Effector memory CD4-positive, alpha-beta T cell (primary cell): ENCODE measurements around the gene SSPN.

ENCODE experiments used
- DNase-seq, 3 donors: peaks; one replicate each; pipeline ENCODE4 v3.0.0-alpha.2; 2020
- H3K27ac ChIP-seq: 2 replicates; pipeline ENCODE4 v1.7.0; 2013; ENCODE audit warnings: mild to moderate bottlenecking, low read length, moderate library complexity; ENCODE audit not compliant: insufficient read depth, poor library complexity, severe bottlenecking
- H3K27me3 ChIP-seq: replicated peaks from 2 replicates; pipeline ENCODE4 v1.7.0; 2013; ENCODE audit warnings: mild to moderate bottlenecking, low read length; ENCODE audit not compliant: insufficient read depth, control insufficient read depth, poor library complexity, severe bottlenecking
- H3K36me3 ChIP-seq: 2 replicates; pipeline ENCODE4 v1.7.0; 2013; ENCODE audit warnings: mild to moderate bottlenecking, low read length, moderate library complexity; ENCODE audit not compliant: control insufficient read depth, insufficient read depth
- H3K4me1 ChIP-seq: 2 replicates; pipeline ENCODE4 v1.7.0; 2013; ENCODE audit warnings: low read length, mild to moderate bottlenecking; ENCODE audit not compliant: control insufficient read depth, insufficient read depth, poor library complexity, severe bottlenecking
- H3K4me3 ChIP-seq: 2 replicates; pipeline ENCODE4 v1.7.0; 2013; ENCODE audit warnings: low read length, low read depth, mild to moderate bottlenecking; ENCODE audit not compliant: insufficient read depth, poor library complexity, severe bottlenecking
- H3K9me3 ChIP-seq: 2 replicates; pipeline ENCODE4 v1.7.0; 2013; ENCODE audit warnings: mild to moderate bottlenecking, low read length, moderate library complexity; ENCODE audit not compliant: control insufficient read depth

The SSPN gene

DNA sequence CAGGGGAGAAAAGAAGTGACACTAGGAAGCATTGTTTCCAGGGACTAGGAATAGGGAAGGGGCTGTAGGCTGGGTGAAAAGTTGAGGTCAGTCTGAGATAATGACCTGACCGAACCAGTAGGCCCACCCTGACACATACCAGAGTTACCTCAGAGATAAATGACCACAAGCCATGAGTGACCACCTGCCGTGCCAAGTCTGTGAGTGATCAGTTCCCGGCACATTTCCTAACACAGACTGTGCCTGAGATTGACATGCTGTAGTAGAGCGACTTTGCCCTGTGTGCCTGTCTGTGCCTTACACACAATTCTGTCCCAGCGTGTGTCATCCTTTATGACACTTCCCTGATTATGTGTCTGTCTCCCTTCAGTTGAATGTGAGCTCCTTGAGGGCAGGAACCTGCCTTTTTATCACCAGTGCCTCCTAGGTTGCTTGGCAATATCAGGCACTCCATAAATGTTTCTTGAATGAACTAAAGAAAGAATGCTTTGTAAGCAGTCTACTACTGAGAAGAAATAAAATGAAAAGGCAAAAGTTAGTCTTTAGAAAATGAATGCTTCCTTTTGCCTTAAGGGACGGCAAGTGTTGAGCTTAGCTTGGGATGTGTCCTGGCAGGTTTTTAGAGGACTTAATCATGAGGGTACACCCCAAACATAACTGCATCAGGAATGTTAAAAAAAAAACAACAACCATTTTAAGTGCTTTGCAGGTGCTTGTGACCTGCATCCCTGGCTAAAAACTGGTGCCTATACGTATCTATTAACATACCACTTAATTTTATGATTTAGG, 9.6 kb upstream of the SSPN start:
- no peak for DNase-seq
- H3K9me3 ChIP-seq, result no peaks in the 10 kb centered on the region
- H3K27me3 ChIP-seq, result no peaks in the 10 kb centered on the region
- H3K27ac ChIP-seq, result no peak overlapping the region
- H3K4me1 ChIP-seq, result no peaks in the 10 kb centered on the region
- H3K4me3 ChIP-seq, result no peak overlapping the region
- H3K36me3 ChIP-seq, result no peaks in the 10 kb centered on the region

DNA sequence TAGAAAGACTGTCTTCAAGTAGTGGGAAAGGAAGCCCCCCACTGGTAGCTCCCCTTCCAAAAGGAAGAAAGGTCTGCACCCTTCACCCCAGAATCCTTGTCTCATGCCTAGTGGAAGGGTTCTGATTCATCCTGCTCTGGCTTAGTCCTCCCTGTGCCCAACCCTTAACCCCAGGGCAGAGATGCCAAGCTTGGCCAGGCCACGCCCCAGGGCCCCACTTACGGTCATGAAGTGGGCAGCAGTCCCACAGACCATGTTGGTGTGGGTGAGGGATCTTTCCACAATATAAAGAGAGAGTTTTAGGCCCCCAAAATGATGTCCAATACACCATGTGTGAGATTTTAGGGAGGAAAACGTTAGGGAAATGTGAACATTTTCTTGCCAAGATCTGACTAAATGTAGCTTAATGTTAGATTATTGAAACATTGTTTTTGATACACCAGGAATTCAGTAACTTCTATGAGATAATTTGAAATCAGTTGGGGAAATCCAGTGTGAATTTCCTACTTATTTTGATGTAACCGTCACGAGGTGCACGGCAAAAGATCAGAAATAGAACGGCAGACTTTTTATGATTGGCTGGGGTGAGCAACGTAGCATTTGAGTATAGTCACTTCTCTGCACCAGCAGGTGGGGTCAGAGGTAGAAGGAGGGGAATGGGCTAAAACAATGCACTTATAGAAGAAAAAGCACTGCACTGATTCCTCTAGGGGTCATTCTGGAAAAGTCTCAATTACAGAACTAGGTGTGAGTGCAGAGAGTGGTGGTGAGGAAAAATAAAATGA, 8.2 kb upstream of the SSPN start:
- no peak overlapping the region for H3K4me3 ChIP-seq
- no peaks in the 10 kb centered on the region for H3K4me1 ChIP-seq
- no peak for DNase-seq
- H3K9me3 ChIP-seq, result no peaks in the 10 kb centered on the region
- H3K36me3 ChIP-seq, result no peaks in the 10 kb centered on the region
- no peaks in the 10 kb centered on the region for H3K27me3 ChIP-seq
- no peak overlapping the region for H3K27ac ChIP-seq

DNA sequence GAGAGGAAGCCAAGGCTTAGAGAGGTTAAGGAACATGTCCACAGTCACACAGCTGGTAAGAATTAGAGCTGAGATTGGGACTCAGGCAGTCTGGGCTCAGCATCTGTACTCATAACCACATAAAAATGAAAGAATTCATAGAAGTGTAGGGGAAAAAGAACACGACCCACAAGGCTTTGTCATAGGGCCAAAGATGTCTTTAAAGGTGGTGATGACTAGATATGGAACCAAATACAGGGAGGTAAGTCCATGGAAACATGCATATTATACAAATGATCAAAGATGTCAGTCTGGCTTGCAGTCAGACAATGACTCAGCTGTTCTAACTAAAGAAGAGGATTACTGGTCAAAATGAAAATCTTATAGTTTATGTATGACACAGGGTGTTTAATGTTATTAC, 7.2 kb upstream of the SSPN start:
- Histone ChIP-seq H3K9me3 (no peaks in the 10 kb centered on the region), H3K36me3 (no peaks in the 10 kb centered on the region), H3K27me3 (no peaks in the 10 kb centered on the region), H3K4me1 (no peaks in the 10 kb centered on the region), H3K4me3 (no peak overlapping the region), H3K27ac (no peak overlapping the region)
- DNase-seq, result no peak

DNA sequence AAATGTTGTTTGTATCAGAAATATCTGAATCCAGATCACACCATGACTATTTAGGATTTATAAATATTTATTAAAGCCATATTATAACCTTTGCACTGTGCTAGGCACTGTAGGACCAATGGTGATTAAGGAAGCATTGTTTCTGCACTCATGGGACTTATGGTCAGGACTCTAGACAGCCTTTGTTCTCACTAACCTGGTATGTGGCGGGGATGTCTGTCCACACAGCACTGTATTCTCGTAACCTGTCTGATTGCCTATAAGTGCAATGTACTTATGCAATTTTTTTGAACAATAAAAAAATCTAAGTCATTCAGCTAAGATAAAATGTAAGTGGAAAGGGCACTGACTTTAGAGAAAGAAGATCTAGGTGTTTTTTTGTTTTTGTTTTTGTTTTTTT, 6.7 kb upstream of the SSPN start:
- Histone ChIP-seq H3K36me3 (no peaks in the 10 kb centered on the region), H3K4me3 (no peak overlapping the region)
- DNase-seq, result no peak

DNA sequence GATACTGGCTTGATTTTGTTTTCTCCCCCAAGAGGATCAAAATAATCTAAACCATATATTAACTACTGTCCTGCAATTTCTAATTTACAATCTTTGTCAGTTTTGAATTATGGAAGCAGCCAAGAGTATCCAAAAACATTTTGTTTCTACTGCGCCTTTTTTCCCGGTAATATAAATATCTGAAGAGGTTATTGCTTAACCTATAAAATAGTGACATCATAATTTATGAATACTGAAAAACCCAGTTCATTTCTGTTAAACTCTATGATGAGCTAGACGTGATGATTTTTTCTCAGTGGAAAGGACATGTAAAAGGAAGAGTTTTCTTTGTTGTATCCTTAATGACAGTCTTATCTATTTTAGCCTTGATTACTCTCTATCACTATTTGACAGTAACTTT, 3.2 kb upstream of the SSPN start:
- peaks cover 8% of the 10 kb centered on the region for H3K27me3 ChIP-seq
- H3K4me3 ChIP-seq, result no peak overlapping the region
- H3K9me3 ChIP-seq, result no peaks in the 10 kb centered on the region
- H3K4me1 ChIP-seq, result peaks cover 6% of the 10 kb centered on the region
- H3K36me3 ChIP-seq, result no peaks in the 10 kb centered on the region
- no peak for DNase-seq
- no peak overlapping the region for H3K27ac ChIP-seq

More for the DNA sequence above, 6.7 kb upstream of the SSPN start:
- H3K27ac ChIP-seq, result no peak overlapping the region
- no peaks in the 10 kb centered on the region for H3K27me3 ChIP-seq
- no peaks in the 10 kb centered on the region for H3K9me3 ChIP-seq
- H3K4me1 ChIP-seq, result no peaks in the 10 kb centered on the region

DNA sequence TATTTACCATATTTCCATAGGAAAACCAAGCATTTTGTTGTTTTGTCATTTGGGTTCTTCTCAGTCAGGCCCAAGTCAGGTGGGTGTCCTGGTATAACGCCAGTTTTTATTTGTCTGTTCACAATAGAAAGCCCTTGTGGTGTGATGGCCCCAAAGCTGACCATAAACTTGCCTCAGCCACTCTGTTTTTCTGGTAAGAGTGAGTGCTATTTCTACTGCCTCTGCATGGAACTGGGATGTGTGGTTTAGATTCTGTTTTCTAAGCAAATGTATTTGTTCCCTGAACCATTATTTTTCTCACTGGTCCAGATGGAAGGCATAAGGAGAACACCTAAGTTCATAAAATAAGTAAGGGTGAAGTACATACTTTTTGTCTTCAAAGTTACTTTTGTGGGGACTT, 1.8 kb upstream of the SSPN start:
- no peak overlapping the region for H3K27ac ChIP-seq
- no peaks in the 10 kb centered on the region for H3K9me3 ChIP-seq
- H3K36me3 ChIP-seq, result no peaks in the 10 kb centered on the region
- DNase-seq, result no peak
- no peak overlapping the region for H3K4me3 ChIP-seq
- H3K4me1 ChIP-seq, result peaks cover 6% of the 10 kb centered on the region
- H3K27me3 ChIP-seq, result peaks cover 8% of the 10 kb centered on the region

DNA sequence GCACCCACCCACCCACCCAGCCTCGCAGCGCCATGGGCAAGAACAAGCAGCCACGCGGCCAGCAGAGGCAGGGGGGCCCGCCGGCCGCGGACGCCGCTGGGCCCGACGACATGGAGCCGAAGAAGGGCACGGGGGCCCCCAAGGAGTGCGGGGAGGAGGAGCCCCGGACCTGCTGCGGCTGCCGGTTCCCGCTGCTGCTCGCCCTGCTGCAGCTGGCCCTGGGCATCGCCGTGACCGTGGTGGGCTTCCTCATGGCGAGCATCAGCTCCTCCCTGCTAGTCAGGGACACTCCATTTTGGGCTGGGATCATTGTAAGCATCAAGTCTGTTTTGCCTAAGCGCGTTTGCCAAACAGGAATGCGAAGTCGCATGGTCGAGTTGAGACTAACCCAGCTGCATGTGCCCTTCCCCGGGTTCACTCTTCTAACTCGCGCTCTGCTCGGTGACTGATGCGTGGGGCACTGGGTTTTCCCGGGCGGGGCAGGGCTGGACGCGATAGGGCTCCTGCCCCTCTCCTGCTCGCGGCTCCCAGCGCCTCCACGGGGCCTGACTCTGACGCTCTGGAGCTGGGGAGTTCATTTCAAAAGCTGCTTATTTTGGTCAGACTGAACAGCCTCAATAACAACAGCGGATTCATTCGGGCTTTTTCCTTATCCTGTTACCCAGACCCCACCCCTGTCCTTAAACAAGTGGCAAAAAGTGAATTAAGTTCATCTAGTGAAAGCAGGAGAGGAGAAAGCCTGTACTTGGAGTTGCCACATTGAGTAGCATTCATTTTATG, 458 bp downstream of the SSPN start:
- Histone ChIP-seq H3K4me1 (peaks cover 6% of the 10 kb centered on the region), H3K27me3 (peaks cover 8% of the 10 kb centered on the region), H3K9me3 (no peaks in the 10 kb centered on the region), H3K4me3 (no peak overlapping the region), H3K36me3 (no peaks in the 10 kb centered on the region), H3K27ac (no peak overlapping the region)
- no peak for DNase-seq

DNA sequence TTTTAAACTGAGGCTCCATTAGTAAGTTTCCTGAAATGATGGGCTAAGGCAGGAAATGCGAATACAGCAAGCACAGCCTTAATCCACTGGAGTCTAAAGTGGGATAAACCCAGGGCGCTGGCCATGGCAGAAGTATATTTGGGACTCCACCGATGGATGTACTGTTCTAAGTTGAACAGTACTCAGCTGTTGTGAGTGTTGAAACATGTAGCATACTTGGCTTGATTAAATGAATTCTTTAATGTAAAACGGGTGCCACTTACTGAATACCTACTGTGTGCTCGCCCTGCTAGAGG, 996 bp downstream of the SSPN start:
- Histone ChIP-seq H3K27me3 (peaks cover 8% of the 10 kb centered on the region), H3K36me3 (no peaks in the 10 kb centered on the region), H3K4me3 (no peak overlapping the region), H3K4me1 (peaks cover 6% of the 10 kb centered on the region), H3K27ac (no peak overlapping the region), H3K9me3 (no peaks in the 10 kb centered on the region)
- no peak for DNase-seq

DNA sequence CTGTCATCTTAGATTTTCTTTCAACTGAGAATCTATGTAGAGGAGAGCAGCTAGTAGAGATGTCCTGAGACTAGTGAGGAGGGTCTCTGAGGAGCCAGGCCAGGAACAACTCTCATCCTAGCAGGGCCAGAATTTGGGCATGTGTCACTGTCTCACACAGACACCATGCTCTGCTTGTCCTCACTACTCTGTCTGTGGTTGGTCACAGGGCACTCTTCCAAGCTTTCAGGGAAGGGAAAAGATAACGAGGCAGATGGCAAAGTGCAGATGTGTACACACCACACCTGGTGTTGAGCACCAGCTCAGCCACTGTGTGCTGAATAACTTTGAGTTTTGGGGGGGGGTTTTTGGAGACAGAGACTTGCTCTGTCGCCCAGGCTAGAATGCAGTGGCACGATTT, 2.5 kb downstream of the SSPN start:
- H3K36me3 ChIP-seq, result no peaks in the 10 kb centered on the region
- H3K4me1 ChIP-seq, result peaks cover 6% of the 10 kb centered on the region
- H3K27ac ChIP-seq, result no peak overlapping the region
- peaks cover 8% of the 10 kb centered on the region for H3K27me3 ChIP-seq
- no peak for DNase-seq
- H3K9me3 ChIP-seq, result no peaks in the 10 kb centered on the region
- H3K4me3 ChIP-seq, result no peak overlapping the region

DNA sequence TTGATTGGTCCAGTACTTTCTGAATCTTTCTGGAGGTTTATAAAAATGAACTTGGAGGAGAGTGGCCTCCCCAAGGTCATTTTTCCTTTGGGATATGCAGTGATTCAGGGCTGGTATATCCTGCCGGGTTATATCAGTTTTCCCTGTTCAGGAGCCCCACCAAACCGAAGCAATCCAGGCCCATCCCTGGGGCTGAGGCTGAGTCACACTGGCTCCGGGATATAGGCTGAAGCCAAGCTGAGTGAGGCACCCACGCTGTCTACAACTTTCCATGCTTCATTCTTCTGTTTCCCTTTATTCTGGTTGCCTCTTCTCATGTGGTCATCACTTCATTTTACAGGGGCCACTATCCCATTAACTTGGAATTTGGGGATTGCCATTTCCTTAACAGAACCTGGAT, 3.4 kb downstream of the SSPN start:
- Histone ChIP-seq H3K36me3 (no peaks in the 10 kb centered on the region), H3K27me3 (peaks cover 8% of the 10 kb centered on the region), H3K9me3 (no peaks in the 10 kb centered on the region), H3K4me3 (no peak overlapping the region), H3K4me1 (peaks cover 6% of the 10 kb centered on the region), H3K27ac (no peak overlapping the region)
- no peak for DNase-seq
